Measurements from ENCODE around the gene CLDN8.

Gene CLDN8

DNA sequence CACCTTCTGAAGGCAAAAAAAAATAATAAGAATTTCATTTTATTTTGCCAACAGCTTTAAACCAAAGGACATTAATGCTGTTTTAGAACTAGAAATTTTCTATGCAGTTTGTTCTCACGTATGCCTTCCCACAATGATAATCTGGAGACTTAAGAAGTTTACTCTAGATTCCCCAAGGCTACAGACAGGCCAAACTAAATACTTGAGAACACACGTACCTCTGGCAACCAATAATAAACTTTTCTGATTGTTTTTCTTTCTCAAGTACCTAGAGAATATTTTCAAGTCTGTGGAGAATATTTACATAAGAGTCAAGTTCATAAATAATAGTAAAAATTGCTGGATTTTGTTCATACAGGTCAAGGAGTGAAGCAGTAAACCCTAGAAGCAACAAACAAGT is 15.9 kb downstream of the CLDN8 start:
- no peaks in the 10 kb centered on the region for H3K36me3 ChIP-seq (ENCODE audit: control insufficient read depth, insufficient read depth, low read length)
- no peak for DNase-seq (ENCODE audit: extremely low read depth, insufficient read length)
- TF ChIP-seq, protein P1, sequence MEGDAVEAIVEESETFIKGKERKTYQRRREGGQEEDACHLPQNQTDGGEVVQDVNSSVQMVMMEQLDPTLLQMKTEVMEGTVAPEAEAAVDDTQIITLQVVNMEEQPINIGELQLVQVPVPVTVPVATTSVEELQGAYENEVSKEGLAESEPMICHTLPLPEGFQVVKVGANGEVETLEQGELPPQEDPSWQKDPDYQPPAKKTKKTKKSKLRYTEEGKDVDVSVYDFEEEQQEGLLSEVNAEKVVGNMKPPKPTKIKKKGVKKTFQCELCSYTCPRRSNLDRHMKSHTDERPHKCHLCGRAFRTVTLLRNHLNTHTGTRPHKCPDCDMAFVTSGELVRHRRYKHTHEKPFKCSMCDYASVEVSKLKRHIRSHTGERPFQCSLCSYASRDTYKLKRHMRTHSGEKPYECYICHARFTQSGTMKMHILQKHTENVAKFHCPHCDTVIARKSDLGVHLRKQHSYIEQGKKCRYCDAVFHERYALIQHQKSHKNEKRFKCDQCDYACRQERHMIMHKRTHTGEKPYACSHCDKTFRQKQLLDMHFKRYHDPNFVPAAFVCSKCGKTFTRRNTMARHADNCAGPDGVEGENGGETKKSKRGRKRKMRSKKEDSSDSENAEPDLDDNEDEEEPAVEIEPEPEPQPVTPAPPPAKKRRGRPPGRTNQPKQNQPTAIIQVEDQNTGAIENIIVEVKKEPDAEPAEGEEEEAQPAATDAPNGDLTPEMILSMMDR (IDR thresholded peaks at IDR 0.05; ENCODE audit: insufficient read depth, low read length, poor library complexity, severe bottlenecking): no peak
- H3K4me3 ChIP-seq (replicated peaks; ENCODE audit: low read depth, low read length): no peak overlapping the region
- H3K27me3 ChIP-seq (replicated peaks; ENCODE audit: control insufficient read depth, insufficient read depth, low read length): no peaks in the 10 kb centered on the region

DNA sequence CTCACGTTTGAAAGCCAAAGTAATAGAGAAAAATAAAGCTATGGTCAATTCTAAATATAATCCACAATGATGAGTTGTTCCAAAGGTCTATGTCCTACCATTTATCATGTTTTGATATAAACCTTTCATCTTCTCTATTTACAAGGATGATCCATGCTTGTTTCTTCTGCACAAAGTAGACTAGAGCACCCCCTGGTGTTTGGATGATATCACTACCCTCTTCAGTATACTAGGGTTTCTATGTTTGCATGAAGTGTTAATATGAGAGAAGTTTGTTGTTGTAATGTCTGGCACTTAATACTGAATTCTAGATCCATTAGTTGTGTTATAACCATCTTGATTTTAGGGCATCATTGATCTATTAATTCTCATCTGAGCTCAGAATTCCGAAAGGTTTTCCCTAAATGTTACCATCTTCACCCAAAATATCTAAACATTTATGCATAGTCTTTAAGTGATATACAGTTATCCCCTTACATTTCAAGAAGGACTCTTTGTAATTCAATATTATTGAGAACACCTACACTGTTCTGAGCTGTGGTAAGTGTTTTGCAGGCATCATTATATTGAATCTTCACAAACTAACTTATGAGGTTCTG is 21.1 kb downstream of the CLDN8 start:
- TF ChIP-seq, protein P1 (IDR thresholded peaks at IDR 0.05; ENCODE audit: insufficient read depth, low read length, poor library complexity, severe bottlenecking): peak; percentile 29
- no peak for DNase-seq (ENCODE audit: extremely low read depth, insufficient read length)
- Histone ChIP-seq H3K27me3 (replicated peaks; ENCODE audit: control insufficient read depth, insufficient read depth, low read length) (no peaks in the 10 kb centered on the region), H3K36me3 (ENCODE audit: control insufficient read depth, insufficient read depth, low read length) (no peaks in the 10 kb centered on the region), H3K4me3 (replicated peaks; ENCODE audit: low read depth, low read length) (no peak overlapping the region)

DNA sequence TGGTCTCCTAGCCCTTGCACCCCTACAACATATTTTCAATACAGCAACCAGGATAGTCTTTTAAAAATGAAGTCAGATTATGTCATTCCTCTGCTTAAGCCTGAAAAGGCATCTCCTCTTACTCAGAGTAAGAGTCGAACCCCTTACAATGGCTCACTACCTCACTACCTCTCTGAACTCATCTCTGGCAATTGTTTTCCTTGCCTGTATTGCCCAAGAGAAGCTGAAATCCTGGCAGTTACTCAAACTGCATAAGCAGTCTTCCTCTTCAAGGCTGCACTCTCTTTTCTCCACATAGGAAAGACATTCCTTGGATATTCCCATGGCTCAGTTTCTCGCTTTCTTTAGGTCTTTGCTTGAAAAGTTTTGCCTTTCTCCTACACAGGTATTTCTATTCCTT is 22.7 kb downstream of the CLDN8 start:
- Histone ChIP-seq H3K4me3 (replicated peaks; ENCODE audit: low read depth, low read length) (no peak overlapping the region), H3K27me3 (replicated peaks; ENCODE audit: control insufficient read depth, insufficient read depth, low read length) (no peaks in the 10 kb centered on the region), H3K36me3 (ENCODE audit: control insufficient read depth, insufficient read depth, low read length) (no peaks in the 10 kb centered on the region)
- no peak for DNase-seq (ENCODE audit: extremely low read depth, insufficient read length)
- TF ChIP-seq, protein P1 (IDR thresholded peaks at IDR 0.05; ENCODE audit: insufficient read depth, low read length, poor library complexity, severe bottlenecking): no peak

DNA sequence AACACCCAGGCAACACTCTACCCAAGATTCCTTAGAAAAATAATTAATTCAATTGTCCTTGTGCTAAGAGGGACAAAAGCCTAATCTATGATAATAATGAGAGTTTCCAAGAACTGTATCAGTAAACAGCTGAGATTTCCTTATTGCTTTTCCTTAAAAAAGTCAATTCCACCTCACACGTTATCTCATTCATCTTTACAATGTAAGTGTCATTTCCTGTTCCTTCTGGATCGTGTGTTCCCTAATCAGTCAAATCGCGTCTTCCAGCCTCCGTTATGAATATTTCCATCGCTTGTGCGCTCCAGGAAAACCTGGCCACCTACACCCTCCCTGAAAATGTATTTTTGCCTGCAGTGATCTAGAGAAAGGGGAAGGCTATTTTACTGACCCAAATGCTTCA is 25.3 kb downstream of the CLDN8 start:
- TF ChIP-seq, protein P1 (IDR thresholded peaks at IDR 0.05; ENCODE audit: insufficient read depth, low read length, poor library complexity, severe bottlenecking): no peak
- H3K4me3 ChIP-seq (replicated peaks; ENCODE audit: low read depth, low read length): no peak overlapping the region
- no peaks in the 10 kb centered on the region for H3K27me3 ChIP-seq (replicated peaks; ENCODE audit: control insufficient read depth, insufficient read depth, low read length)
- no peak for DNase-seq (ENCODE audit: extremely low read depth, insufficient read length)
- no peaks in the 10 kb centered on the region for H3K36me3 ChIP-seq (ENCODE audit: control insufficient read depth, insufficient read depth, low read length)

DNA sequence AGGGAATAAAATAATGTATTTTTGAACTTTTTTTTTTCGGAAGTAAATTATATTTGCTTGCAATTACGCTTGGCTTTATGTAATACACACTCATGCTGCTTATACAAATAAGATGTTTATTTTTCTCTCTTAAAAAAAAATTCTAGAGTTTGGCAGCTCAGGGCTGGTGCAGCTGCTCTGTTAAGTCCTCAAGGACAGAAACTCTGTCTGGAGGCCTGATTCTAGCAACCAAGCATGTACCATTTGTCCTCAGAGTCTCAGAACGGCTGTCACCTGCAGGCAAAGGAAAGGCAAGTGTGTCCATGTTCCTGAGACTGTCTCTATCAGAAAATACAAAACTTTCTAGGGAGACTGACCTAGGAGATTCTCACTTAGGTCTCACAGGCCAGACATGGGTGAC is 26.1 kb downstream of the CLDN8 start:
- TF ChIP-seq, protein P1 (IDR thresholded peaks at IDR 0.05; ENCODE audit: insufficient read depth, low read length, poor library complexity, severe bottlenecking): no peak
- DNase-seq (ENCODE audit: extremely low read depth, insufficient read length): no peak
- H3K36me3 ChIP-seq (ENCODE audit: control insufficient read depth, insufficient read depth, low read length): no peaks in the 10 kb centered on the region
- H3K27me3 ChIP-seq (replicated peaks; ENCODE audit: control insufficient read depth, insufficient read depth, low read length): no peaks in the 10 kb centered on the region
- no peak overlapping the region for H3K4me3 ChIP-seq (replicated peaks; ENCODE audit: low read depth, low read length)

DNA sequence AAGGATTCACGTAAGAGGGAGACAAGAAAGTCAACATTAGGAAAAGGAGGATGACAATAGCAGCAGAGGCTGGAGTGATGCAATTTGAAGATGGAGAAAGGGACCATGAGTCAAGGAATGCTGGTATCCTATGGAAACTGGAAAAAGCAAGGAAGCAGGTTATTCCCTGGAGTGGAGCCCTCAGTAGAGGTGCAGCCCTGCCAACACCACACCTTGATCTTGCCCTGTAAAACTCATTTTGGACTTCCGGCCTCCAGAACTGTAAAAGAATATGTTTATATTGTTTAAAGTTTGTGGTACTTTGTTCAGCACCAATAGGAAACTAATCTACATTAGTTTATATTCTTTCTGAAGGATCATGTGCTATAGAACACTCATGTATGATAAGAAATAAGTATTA is 29.7 kb downstream of the CLDN8 start:
- DNase-seq (ENCODE audit: extremely low read depth, insufficient read length): no peak
- H3K4me3 ChIP-seq (replicated peaks; ENCODE audit: low read depth, low read length): no peak overlapping the region
- TF ChIP-seq, protein P1 (IDR thresholded peaks at IDR 0.05; ENCODE audit: insufficient read depth, low read length, poor library complexity, severe bottlenecking): no peak
- H3K36me3 ChIP-seq (ENCODE audit: control insufficient read depth, insufficient read depth, low read length): no peaks in the 10 kb centered on the region
- no peaks in the 10 kb centered on the region for H3K27me3 ChIP-seq (replicated peaks; ENCODE audit: control insufficient read depth, insufficient read depth, low read length)
